GM19468 (cell line): Measurements from ENCODE around the gene KRTAP13-4.

Experiments used
- ATAC-seq: cut with Tn5 transposase; IDR thresholded peaks from one replicate; pipeline ENCODE4 v1.9.1; 2021; ENCODE audit warnings: mild to moderate bottlenecking, moderate library complexity, moderate number of reproducible peaks; ENCODE audit not compliant: unreplicated experiment; ENCODE audit errors: extremely low read depth

Gene KRTAP13-4, protein sequence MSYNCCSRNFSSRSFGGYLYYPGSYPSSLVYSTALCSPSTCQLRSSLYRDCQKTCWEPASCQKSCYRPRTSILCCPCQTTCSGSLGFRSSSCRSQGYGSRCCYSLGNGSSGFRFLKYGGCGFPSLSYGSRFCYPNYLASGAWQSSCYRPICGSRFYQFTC

DNA sequence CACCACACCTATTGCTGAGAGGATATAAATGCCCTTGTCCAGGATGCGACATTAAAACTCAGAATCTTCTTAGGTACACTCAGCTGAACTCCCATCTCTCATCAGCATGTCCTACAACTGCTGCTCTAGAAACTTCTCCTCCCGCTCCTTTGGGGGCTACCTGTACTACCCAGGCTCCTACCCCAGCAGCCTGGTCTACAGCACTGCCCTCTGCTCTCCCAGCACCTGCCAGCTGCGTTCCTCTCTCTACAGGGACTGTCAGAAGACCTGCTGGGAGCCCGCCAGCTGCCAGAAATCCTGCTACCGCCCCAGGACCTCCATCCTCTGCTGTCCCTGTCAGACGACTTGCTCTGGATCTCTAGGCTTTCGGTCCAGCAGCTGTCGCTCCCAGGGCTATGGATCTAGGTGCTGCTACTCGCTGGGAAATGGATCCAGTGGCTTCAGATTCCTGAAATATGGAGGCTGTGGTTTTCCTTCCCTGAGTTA is at the start of gene KRTAP13-4:
KRTAP13-4 (plus strand) TSS at position 51 of the 486 bp plus-strand sequence; CDS start at position 107, 56 bp downstream.
- no peak for ATAC-seq

DNA sequence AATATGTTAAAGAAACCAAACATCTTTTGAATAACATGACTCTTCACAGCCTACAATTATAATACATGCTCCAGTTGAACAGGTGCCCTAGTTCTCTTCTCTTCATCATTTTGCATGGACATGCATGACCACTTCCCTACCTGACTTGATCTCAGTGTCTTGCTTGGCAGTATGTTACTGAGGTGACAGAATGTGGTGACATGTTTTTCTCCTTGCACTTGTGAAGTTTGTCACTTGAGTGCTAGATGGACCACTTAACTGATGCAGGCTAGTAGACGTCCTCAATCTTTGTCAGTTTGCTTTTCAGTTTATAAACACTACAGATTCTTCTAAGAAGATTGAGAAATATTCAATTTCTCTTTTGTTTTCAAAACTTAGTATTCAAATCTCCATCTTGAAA is 47.8 kb upstream of the KRTAP13-4 start:
- no peak for ATAC-seq

DNA sequence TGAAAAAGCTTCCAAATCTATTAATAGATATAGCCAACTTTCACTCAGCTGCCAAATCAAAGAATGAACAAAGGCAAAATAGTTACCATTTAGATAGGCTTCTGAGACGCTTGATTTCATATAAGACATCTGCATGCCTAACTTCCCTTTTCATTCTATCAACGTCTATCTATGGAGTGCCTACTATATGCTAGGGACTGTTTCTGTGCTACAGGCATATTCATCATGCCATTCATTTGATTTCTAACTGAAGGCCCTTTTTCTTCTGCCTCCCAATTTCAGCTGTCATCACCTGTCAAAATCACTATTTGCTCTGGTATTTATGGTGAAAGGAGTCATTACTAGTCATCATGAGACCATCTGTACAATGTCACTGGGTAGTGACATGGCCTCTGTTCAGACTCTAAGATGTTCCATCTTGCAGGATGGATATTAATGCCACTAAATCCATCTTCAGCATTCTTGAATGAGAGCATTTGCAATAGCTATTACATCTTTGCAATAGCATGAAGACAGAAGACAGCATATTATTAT is 38.5 kb upstream of the KRTAP13-4 start:
- no peak for ATAC-seq

DNA sequence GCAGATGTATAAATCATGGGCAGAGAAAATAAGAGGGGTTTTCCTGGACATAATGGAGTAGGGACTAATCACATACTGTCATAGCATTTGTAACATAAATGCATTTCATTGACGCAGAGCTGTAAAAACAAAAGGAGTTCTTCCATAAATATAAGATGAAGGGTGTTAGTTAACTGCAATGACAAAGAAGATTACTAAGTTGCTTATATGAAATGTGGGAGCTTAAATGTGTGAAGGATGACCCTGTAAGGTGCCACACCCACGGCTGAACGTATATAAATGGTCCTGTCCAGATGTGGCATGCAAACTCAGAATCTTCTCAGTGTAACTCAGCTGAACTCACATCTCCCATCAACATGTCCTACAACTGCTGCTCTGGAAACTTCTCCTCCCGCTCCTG is 34.3 kb upstream of the KRTAP13-4 start, which contains the start of gene KRTAP13-1:
KRTAP13-1 (plus strand) TSS at position 301 of the 400 bp plus-strand sequence; CDS start at position 357, 56 bp downstream.
- no peak for ATAC-seq

DNA sequence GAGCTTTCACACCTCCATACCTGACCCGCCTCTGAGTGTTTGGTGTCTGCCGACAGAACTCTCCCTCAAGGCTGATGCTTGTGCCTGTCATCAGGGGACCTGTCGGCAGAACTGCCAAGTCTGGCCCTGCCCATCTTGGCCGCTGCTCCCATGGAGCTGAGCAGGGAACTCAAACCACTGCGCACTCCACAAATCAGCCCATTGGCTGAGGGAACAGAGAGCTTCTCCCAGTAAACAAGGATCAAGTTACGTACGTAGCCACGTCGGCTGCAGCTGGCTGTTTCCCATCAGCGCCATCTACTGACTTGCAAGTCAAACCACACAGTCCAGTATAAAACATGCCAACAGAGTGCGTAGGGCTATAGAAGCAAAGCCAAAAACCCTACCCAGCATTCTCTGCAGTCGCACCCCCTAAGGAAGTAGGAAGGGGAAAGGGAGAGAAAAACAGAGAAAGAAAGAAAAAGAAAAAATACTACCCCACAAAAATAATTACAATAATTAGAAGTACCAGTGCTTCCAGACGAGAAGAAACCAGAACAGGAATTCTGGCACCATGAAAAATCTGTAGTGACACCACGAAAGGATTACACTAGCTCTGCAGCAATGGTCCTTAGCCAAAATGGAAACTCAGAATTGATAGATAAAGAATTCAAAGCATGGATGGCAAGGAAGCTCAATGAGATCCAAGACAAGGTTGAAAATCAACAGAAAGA is 21.1 kb upstream of the KRTAP13-4 start:
- no peak for ATAC-seq

DNA sequence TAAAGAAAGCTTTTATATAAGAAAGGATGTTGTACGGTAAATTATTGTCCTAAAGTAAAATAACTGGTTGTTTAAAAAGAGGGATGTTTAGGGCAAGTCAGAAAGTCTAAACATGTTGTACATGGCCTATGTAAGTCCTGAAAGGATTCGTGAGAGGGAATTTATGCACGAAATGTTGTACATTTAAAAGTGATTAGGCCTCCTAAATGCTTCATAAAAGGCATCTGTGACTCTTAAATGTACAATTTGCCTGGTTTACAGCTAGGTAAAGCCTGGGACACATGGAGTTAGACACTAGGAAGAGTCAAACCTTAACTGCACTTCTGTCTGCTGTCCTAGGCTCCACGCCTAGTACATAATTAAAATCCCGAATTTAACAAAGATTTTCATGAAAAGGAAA is 14.0 kb upstream of the KRTAP13-4 start:
- no peak for ATAC-seq

DNA sequence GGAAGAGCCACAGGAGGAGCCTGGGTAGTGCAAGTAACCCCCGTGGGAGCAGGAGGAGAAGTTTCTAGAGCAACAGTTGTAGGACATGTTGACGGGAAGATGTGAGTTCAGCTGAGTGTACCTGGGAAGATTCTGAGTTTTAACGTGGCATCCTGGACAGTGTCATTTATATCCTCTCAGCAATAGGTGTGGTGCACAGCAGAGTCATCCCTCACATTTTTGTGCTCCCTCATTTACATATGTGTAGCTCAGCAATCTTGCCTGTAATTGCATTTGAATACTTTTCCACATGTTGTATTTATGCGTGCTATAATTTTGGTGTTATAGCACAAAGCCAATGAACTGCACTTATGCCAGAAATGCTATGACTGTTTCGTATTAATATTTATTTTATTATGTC is 4.2 kb upstream of the KRTAP13-4 start, which contains the start of gene KRTAP13-3:
KRTAP13-3 (minus strand) TSS at position 101 of the 400 bp plus-strand sequence; CDS start at position 87, 14 bp downstream.
- no peak for ATAC-seq

DNA sequence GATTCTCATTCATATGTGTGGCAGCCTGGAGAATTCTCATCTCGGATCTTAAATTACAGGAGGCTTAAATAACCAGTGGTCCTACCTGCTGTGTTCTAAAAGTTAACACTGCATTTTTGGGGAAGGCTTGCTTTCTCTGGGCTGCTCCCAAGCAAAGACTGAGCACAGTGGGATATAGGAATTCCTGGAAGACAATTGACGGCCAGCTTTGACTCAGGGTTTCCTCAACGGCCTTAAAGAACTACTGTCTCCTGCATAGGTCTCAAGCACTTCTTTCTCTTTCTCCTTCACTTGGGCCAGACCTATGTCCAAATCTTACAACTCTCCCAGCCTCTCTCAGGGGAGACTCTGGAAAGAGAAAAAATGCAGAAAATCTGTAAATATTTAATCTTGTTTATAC is 3.3 kb upstream of the KRTAP13-4 start:
- no peak for ATAC-seq

DNA sequence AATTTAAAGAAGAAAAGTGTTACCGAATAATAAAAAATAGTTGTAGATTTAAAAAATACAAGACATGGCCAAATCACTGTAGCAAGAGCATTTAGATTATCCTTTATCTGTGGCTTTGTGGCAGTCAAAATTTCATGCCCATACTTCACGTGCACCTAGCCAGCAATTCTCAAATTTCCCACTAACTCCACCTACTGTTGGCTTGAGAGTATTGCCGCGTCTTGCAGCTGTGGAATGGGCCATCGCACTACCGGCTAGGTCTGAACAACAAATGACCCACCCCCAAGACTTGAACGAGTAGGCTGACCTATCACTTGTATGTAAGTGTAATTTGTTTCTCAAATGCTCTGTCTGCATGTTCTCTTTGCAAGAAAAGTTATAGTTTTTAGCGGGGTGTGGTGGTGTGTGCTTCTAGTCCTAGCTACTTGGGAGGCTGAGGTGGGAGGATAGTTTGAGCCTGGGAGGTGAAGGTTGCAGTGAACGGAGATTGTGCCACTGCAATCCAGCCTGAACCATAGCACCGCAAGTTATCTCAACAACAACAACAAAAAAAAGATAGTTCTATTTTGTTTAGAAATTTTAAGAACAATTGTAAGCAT is 4.1 kb downstream of the KRTAP13-4 start:
- ATAC-seq = no peak

DNA sequence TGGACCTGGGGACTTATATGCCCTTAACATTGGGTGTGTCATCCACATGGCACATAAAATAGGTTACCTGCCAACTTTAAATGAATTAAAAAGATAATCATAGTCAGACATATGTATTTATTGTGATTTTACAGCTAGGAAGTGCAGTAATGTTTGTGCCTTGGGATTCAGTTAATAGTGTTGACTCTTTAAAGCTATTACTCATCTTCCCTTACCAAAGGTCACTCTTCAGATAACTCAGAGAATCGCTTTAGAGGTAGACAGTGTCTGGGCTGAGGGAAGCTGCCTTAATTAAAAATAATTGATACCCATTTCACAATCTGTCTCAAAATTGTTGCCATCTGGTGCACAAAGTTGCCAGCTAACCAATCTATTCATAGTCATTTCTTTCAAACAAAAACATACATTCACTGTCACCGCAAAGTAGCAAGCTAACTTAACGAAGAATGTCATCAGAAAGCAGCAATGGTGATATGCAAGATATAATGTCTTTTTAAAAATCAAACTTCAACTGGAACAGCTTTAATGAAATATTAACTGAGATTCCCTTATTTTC is 7.1 kb downstream of the KRTAP13-4 start:
- ATAC-seq = no peak

DNA sequence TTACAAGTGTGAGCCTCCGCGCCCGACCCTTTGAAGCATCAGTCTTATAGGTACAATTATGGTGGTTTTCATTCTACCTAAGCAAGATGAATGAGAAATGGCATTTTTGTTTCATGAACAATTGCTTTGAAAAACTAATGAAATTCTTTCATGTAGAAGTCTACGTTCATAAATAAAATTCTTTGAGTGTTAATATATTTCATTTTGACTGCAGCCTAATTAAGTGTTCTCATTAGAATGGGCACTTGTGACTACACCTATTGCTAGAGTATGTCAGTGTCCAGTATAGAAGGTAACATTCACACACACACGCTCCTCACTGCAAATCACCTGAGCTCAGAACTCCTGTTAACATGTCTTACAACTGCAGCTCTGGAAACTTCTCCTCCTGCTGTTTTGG is 10.0 kb downstream of the KRTAP13-4 start, which contains the start of gene KRTAP15-1:
KRTAP15-1 (plus strand) TSS at position 301 of the 400 bp plus-strand sequence; CDS start at position 354, 53 bp downstream.
- ATAC-seq = no peak

DNA sequence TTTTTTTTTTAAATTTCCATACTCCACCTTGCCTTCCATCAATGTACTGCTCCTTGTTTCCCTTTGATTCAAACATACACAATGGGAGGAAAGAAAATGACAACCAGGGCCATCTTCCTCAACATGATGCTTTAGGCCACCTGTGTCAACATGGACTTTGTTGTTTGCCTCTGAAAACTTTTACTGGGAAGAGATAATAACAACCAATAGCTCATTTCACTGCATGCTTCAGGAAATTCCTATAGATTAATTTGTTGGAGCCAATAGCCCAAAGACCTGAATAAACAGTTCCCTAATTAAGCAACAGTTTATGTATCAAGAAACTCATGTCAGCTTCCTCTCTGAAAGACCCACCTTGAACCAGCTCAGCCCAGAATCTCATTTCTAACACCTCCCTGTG is 13.2 kb downstream of the KRTAP13-4 start:
- ATAC-seq = no peak

DNA sequence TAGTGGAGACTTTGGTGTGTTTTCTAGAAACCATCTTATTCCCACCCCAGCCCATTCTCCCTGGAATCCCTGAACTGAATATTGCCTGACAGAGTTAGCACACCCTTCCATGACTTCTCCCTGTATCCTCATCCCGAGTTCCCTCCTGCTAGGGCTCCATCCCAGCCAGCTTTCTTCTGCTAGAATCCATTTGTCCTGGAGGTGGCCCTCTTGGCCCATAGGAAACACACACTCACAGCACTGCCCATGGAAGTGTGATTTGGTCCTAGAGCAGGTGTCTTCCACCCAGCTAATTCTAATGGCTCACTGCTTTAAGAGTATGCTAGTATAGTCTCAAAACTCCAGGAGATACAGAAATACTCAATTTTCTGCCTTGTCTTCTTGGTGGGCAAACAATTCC is 14.2 kb downstream of the KRTAP13-4 start:
- ATAC-seq = no peak

DNA sequence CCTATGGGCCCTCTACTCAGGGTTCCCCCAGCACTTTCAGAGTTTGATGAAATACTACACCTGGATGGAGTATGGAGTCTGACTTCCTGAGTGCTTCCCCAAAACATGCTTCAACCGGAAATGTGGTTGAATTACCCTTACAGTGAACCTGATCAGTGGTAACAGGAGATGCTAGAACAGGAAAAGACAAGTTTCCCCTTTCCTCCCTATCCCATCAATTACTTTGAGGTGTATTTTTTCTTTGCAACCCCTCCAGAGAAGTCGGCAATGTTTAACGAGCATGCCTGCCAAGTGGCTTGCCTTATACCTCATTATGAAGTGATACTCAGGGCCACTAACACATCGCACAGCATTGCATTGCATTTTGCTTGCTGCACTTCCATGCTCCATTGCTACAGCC is 17.0 kb downstream of the KRTAP13-4 start:
- ATAC-seq = no peak

DNA sequence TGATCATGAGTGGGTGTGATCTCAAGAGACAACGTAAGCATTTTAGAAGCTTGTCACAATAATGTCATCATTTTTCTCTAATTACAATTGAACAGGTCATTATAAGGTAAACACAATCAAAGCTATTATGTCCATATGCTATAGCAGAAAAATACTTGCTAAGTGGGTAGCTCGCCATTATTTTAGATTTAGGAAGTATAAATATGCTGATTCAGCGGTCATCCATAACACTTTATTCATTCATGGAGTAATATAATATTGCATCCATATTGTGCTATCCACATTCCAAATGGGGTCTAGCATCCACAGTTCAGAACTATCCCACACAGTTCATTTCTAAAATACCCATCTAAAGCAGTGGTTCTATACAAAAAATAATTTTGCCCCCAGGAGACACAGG is 18.5 kb downstream of the KRTAP13-4 start:
- ATAC-seq = no peak

DNA sequence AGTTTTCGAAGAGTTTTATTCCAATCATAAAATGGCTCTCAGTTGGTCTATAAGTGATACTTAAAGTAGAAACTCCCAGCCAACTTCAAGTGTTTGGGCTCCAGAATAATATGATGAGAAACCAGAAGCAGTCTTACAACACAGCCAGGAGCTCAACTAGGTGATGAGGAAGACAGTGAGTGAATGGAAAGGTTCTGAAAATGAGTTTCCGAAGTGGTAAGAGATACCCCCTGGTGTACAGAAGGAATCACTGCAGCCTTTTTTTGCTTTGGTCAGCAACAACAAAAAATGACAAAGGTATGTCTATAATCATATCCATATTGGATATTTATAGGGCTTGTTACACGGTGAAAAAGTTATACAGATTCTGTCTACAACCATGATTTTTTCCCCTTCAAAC is 33.7 kb downstream of the KRTAP13-4 start:
- ATAC-seq = no peak

DNA sequence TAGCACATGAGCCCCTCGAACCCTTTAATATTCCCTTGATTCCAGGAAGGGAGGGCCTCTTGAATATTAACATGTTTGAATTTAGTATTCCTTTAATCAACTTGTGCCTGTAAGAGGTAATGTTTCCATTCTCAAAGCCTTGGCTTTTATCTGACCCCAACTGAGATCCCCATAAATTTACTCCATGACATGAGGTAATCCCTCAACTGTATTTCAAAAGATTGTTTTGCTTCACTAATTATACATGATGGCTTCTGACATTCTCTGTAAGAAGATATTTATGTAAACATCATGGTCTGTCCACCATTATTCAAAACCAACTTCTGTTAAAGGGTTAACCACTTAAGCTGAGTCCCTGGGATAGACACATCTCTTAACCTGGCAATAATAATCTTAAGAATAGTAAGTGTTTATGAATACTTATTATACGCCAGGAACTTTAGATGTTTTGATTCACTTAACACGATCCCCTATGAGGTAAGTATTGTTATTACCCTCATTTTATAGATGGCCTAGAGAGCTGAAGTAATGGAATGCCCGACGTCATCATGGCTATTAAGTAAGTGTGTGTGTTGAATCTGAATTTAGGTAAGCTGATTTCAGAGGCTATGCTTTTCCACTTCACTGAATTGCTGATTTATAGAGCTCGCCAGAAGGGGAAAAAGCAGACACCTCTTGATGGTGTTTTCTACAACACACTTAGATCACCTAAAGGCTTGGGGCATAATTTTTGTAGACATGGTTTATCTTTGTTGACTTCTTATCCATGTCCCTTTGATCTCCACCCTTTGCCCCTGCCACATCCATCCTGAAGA is 39.1 kb downstream of the KRTAP13-4 start:
- ATAC-seq = no peak

DNA sequence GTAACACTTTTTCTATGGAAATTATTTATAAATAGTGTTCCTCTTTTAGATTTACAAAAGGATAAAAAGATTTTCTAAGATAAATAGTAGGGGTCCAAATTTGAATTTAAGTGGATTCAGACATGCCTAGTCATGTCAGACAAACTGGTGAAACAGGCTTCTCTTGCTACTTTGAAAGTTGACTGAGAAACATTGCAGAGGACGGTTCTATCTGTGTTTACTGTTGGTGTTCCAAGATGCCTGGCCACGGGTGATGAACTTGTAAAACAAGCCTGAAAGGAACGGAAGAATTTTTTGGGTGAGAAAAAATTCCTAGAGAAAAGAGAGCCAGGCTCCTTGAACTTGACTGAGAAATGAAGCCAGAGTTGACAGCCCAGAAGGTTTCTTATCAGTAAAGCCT is 48.0 kb downstream of the KRTAP13-4 start:
- no peak for ATAC-seq

DNA sequence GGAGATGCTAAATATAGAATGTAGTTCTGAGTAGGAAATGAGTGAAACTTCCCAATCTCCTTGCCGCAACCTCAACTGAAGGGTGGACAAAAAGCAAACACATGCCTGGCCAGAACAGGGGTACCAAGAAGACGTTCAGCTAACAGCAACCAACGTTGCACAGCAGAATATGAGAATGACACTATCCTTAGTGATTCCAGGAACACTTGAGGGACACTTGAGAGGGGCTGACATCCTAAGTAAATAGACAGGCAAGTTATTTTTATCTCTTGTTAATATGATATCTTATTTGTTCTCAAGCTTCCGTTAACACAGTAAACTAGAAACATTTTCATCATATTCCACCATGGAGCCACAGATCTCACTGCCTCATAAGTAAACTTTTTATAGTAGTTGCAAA is 49.2 kb downstream of the KRTAP13-4 start:
- ATAC-seq = no peak

DNA sequence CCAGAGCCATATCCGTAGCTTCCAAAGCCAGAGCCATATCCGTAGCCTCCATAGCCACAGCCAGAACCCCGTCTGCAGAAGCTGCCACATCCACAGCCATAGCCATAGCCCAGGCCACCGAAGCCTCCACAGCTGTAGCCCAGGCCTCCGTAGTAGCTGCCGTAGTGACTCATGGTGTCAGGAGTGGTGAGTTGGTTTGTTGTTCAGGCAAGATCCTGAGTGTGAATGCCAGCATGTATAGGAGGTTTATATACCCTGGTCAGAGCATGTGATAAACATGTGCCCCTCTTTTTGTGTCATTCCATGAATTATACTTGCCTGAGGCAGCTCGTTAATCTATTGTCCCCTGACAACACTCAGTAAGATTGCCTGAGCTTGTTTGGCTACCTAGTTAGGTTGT is 50.1 kb downstream of the KRTAP13-4 start, which contains the start of gene KRTAP19-1:
KRTAP19-1 (minus strand) TSS at position 223 of the 400 bp plus-strand sequence; CDS start at position 173, 50 bp downstream.
- ATAC-seq = no peak
